ENCODE data around the gene HPCAL1. TPM values are rescaled to one million over a fixed set of nuclear protein-coding genes. Genes with fewer than 3 reads are reported as not detected.

Gene HPCAL1
- 8.2 and 9.4 TPM in 2 replicates for total RNA-seq (2012; rRNA removed)
- polyA plus RNA-seq (2012; rRNA removed): 31.0 and 33.7 TPM in 2 replicates
- polyA plus RNA-seq (2012; cell fraction: cytosol; rRNA removed): 25.5 and 52.7 TPM in 2 replicates
- polyA plus RNA-seq (2012; cell fraction: nucleus; rRNA removed; ENCODE audit: low replicate concordance): 18.3 and 34.8 TPM in 2 replicates
- Bru-seq, nascent RNA: percentile 72 among the genes with signal in this experiment
- percentile 73 among the genes with signal in this experiment for BruChase-seq, experiment 1, labeled RNA remaining after a 6-hour chase
- BruChase-seq, experiment 2, labeled RNA remaining after a 2-hour chase: percentile 70 among the genes with signal in this experiment
- long read RNA-seq, transcript HPCAL1-201 (5 exons, 1,751 nt): major isoform, 109 of 140 reads
- long read RNA-seq, partial matches to known transcripts: 8 of 140 reads
- long read RNA-seq, other reads (novel, unspliced or antisense): 23 of 140 reads

GRCh38 chr2:10302479-10303180 is at the start of gene HPCAL1:
HPCAL1 (plus strand) TSS chr2:10302904; CDS start chr2:10419758, 116,854 bp downstream.
- intact Hi-C loops (cut with micrococcal nuclease) (loop anchor here (5.0 kb wide), 1 partner anchor 110 kb away; no protein-coding TSS in a partner anchor), in situ Hi-C loops (cut with MboI; ENCODE audit: low sequenced_read_pairs) (no loop called here), dilution Hi-C loops (cut with HindIII; ENCODE audit: low sequenced_read_pairs, unreplicated experiment) (no loop called here)
- H3K9ac ChIP-seq (ENCODE audit: low read depth, low read length): peak within 1 kb of the TSS; percentile 77
- peak within 1 kb of the TSS; percentile 94 for H2AK5ac ChIP-seq (ENCODE audit: low read depth, low read length)
- peaks cover 14% of the 10 kb centered on the region; the same call in 1 of the 2 replicates for H3K9me1 ChIP-seq (ENCODE audit: insufficient read depth, low read length)
- H4K20me1 ChIP-seq (ENCODE audit: insufficient read depth, low read length): peaks cover 20% of the 10 kb centered on the region
- peak within 1 kb of the TSS; percentile 96 for H2AFZ ChIP-seq (replicated peaks; ENCODE audit: low read length, poor library complexity)
- no peaks in the 10 kb centered on the region for H3K36me3 ChIP-seq (ENCODE audit: control insufficient read depth, insufficient read depth, low read length)
- no peaks in the 10 kb centered on the region for H3K27me3 ChIP-seq (ENCODE audit: control insufficient read depth, insufficient read depth, low read length)
- H3K18ac ChIP-seq (ENCODE audit: low read depth, low read length): peak within 1 kb of the TSS; percentile 74; the same call in 1 of the 2 replicates
- H3K23ac ChIP-seq (ENCODE audit: low read depth, low read length): peak within 1 kb of the TSS; percentile 40
- no peak within 1 kb of the TSS for H2BK20ac ChIP-seq (ENCODE audit: low read depth, low read length)
- 1% methylated on average over 40 of the region's 87 CpGs; no CpG with 5 or more reads in 1 of the 2 experiments for WGBS, 2 experiments (ENCODE audit: extremely low coverage in 2 of 2, insufficient read length in 1 of 2)
- BruUV-seq (replicated peaks): no TSS peak
- no peak within 1 kb of the TSS; the same call in 1 of the 2 replicates for H3K56ac ChIP-seq (ENCODE audit: extremely low read depth, insufficient read depth, low read length)
- H4K91ac ChIP-seq (ENCODE audit: insufficient read depth, low read depth, low read length): peak within 1 kb of the TSS; percentile 83
- no peaks in the 10 kb centered on the region for H3K9me3 ChIP-seq (ENCODE audit: control insufficient read depth, insufficient read depth, low read length)
- peak within 1 kb of the TSS; percentile 72 for H3K4me3 ChIP-seq (ENCODE audit: insufficient read depth, low read depth, low read length)
- peak within 1 kb of the TSS; percentile 87 for H2AK9ac ChIP-seq (replicated peaks; ENCODE audit: low read depth, low read length, poor library complexity)
- peak within 1 kb of the TSS; percentile 89 for H3K4ac ChIP-seq (ENCODE audit: low read depth, low read length)
- peak; percentile 88 for ATAC-seq (ENCODE audit: low read depth)
- peak within 1 kb of the TSS; percentile 87 for H2BK5ac ChIP-seq (ENCODE audit: low read depth, low read length, poor library complexity, severe bottlenecking)
- peak within 1 kb of the TSS; percentile 78 for H3K27ac ChIP-seq (ENCODE audit: insufficient read depth, low read length)
- H4K8ac ChIP-seq (ENCODE audit: low read depth in 2 of 2, low read length in 2 of 2): peak within 1 kb of the TSS; percentile 94 to 97
- H3K4me2 ChIP-seq (ENCODE audit: low read depth, low read length): peak within 1 kb of the TSS; percentile 89
- peaks cover 15 to 43% of the 10 kb centered on the region in 2 experiments for H3K79me1 ChIP-seq (ENCODE audit: low read depth in 1 of 2, low read length in 2 of 2)
- peak within 1 kb of the TSS; percentile 48; the same call in 1 of the 3 replicates for H2BK15ac ChIP-seq (ENCODE audit: low read depth, low read length)
- peak; percentile 70 for DNase-seq
- CTCF ChIA-PET: interaction anchor here (1.7 to 3.1 kb wide), 3 partner anchors 107 to 178 kb away, joined by 4 to 13 read pairs (median 5); no protein-coding TSS in a partner anchor
- H4K5ac ChIP-seq (ENCODE audit: low read depth, low read length): peak within 1 kb of the TSS; percentile 91
- POLR2A ChIA-PET (ENCODE audit: unreplicated experiment): no interaction called here
- peak within 1 kb of the TSS; percentile 74 for H2BK120ac ChIP-seq (ENCODE audit: low read depth, low read length)
- peak within 1 kb of the TSS; percentile 79 for H3K14ac ChIP-seq (replicated peaks; ENCODE audit: low read depth, low read length)
- peaks cover 12% of the 10 kb centered on the region; the same call in 1 of the 2 replicates for H3K4me1 ChIP-seq (ENCODE audit: control insufficient read depth, insufficient read depth, low read length)
- TF ChIP-seq POLR2A (IDR thresholded peaks at IDR 0.05; ENCODE audit: low read depth, low read length) (peak; percentile 56; the same call in 1 of the 2 replicates), CEBPB (IDR thresholded peaks at IDR 0.05; ENCODE audit: low read depth, low read length) (no peak), MAZ (IDR thresholded peaks at IDR 0.05; ENCODE audit: borderline replicate concordance, low read depth, low read length) (peak; percentile 35; the same call in 1 of the 2 replicates), SMC3 (IDR thresholded peaks at IDR 0.05; ENCODE audit: low read depth, low read length) (peak; percentile 28), ELK1 (IDR thresholded peaks at IDR 0.05; ENCODE audit: borderline replicate concordance, low read depth, low read length) (no peak), USF2 (IDR thresholded peaks at IDR 0.05; ENCODE audit: low read depth, low read length) (no peak)
- TF ChIP-seq, protein P1, sequence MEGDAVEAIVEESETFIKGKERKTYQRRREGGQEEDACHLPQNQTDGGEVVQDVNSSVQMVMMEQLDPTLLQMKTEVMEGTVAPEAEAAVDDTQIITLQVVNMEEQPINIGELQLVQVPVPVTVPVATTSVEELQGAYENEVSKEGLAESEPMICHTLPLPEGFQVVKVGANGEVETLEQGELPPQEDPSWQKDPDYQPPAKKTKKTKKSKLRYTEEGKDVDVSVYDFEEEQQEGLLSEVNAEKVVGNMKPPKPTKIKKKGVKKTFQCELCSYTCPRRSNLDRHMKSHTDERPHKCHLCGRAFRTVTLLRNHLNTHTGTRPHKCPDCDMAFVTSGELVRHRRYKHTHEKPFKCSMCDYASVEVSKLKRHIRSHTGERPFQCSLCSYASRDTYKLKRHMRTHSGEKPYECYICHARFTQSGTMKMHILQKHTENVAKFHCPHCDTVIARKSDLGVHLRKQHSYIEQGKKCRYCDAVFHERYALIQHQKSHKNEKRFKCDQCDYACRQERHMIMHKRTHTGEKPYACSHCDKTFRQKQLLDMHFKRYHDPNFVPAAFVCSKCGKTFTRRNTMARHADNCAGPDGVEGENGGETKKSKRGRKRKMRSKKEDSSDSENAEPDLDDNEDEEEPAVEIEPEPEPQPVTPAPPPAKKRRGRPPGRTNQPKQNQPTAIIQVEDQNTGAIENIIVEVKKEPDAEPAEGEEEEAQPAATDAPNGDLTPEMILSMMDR (conservative IDR thresholded peaks at IDR 0.05; ENCODE audit: low read depth, low read length): peak; percentile 51
